Stimulated activated CD8-positive, alpha-beta memory T cell treated with anti-CD3 and anti-CD28 coated beads, Interleukin-12 subunit alpha, Interleukin-12 subunit beta, amount 100 ng/mL, for 4 hours (primary cell): Measurements from ENCODE around the gene BAHCC1.
"Not testable (repeated sequence)": the region's sequence is repeated elsewhere in the genome, so short reads cannot be mapped to it uniquely, and the experiment has no call there.

ENCODE experiments used
- DNase-seq: peaks from one replicate; pipeline ENCODE4 v3.0.0-alpha.2; 2020; ENCODE audit warnings: low read depth

Gene BAHCC1

DNA sequence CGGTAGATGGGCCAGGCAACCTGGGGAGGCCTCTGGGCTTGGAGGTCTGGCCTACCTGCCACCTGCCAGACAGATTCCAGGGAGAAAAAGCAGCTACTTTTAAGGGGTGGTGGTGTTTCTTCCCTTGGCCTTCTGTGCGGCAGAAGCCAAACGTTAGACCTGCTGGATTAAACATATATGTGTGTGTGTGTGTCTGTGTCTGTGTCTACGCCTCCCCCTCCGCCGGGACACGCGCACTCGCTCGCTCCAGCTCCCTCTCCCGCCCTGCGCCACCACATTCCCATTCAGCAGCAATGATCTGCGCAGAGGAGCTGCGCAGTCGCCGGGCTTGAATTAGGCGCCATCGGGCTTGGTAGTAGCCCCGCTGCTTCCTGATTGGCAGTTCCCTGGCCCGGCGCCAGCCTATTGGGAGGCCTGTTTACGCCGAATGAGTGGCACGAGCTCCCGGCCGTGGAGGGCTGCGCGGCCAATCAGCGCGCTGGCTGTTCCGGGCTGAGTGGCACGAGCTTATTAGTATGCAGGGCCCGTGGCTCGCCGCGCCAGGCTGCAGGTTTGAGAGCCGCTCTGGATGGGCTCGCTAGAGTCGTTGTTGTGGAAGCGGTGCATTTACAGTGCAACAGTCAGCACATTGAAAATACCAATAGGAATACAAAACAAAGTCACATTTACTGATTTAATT is at the start of gene BAHCC1:
Gene BAHCC1 (plus strand): TSS at position 537 of the 679 bp plus-strand sequence. CDS start 4,283 bp downstream, outside the sequence.
- DNase-seq, result peak; percentile 62

DNA sequence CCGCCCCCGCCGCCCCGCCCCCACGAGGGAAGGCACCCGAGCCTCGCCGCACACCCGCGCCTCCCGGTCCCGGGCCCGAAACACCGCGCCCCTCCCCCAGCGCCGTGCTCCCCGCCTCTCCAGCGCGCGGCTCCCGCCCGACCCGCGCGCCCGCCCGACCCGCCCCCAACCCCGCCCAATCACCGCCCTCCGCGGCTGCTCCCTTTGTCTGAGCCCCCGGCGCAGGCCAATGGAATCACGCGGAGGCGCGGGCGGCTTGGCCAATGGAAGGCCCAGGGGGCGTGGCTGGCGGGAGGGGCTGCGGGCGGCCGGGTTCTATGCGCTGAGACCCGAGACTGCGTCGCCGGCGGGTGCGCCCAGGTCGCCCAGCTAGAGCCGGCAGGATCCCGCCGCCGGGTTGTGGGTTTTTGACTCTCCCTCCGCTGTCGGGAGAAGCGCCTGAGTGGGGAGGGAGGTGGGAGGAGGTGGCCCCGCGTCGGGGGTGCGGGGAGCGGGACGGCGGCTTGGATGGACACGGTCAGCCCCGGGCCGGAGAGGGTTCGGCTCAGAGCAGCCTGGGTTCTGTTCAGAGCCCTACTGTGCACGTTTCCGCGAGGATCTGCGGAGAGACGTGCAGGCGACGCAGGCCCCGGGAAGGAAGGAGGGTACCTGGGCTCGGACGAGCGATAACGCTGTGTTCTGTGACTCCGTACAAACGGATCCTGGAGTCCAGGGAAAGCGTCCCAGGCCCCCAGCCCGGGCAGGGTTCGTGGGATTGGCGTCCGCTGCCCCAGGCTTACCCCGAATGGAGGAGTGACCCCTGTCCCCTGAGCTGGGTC is 49.0 kb upstream of the BAHCC1 start:
- DNase-seq, result peak; percentile 91

DNA sequence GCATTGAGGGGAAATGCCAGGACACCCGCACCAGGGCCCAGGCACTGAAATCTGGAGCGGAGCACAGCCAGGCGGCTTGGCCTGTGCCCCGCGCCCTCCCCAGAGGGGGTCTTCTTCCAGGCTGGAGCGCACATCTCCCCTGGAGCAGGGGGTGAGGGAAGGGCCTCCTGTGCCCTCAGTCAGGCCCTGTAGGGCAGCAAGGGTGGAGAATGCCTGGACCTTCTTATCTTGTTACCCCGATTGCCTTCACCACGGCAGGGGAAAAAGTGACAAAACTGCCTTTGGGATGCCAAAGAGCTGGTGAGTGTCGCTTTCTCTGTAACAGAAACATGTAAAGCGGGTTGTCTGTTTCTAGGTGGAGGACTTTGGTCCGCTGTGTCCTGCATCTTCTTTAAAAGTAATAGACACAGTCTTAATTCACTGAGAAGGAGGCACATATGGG is 48.3 kb upstream of the BAHCC1 start:
- no peak for DNase-seq

DNA sequence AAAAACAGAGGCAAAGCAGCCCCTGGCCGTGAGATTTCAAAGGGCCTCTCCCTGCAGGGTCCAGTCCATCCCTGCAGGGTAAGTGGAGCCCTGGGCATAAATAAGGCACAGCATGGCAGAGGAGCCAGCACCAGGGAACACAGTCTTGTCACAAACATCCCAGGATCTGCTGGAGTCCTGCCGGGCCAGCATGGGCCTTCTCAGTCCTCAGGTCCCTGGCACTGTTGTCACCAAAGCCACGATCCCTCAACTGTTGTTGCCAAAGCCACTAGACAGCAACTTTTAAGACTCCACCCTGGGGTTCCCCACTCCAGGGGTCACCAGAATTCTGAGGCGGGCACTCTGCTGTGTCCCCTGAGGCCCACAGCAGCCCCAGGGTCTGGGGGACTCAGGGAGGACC is 47.8 kb upstream of the BAHCC1 start:
- no peak for DNase-seq

DNA sequence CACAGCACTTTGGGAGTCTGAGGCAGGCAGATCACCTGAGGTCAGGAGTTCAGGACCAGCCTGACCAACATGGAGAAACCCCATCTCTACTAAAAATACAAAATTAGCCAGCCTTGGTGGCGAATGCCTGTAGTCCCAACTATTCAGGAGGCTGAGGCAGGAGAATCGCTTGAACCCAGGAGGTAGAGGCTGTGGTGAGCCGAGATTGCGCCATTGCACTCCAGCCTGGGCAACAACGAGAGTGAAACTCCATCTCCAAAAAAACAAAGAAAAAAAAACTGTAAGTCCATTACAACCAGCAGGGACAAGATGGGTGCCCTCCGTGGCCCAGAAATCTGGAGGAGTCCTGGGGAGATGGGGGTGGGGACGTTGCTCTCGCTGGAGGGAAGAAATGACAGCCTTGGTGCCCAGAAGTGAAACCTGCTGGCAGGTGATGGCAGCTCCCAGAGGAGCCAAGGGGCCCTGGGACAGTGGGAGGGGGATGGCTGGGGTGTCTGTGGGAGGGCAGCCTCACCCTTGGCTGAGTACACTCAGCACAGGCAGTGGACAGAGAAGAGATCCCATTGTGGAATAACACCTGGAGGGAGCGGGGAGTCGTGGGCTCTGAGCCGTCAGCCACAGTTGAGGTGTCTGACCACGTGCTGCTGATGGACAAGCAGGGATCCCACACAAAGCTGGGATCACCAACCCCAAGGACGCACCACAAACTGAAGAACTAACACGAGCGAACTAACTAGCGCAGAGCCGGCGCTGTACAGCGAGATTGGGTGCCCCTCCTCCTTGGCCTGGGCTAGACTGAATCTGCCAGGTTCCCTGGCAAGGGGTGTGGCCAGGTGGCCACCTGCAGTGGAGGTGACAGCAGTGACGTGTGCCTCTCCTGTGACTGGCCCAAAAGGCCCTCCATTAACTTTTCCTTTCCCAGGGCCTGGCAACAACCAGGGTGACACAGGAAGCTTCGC is 46.9 kb upstream of the BAHCC1 start:
- DNase-seq, result no peak

DNA sequence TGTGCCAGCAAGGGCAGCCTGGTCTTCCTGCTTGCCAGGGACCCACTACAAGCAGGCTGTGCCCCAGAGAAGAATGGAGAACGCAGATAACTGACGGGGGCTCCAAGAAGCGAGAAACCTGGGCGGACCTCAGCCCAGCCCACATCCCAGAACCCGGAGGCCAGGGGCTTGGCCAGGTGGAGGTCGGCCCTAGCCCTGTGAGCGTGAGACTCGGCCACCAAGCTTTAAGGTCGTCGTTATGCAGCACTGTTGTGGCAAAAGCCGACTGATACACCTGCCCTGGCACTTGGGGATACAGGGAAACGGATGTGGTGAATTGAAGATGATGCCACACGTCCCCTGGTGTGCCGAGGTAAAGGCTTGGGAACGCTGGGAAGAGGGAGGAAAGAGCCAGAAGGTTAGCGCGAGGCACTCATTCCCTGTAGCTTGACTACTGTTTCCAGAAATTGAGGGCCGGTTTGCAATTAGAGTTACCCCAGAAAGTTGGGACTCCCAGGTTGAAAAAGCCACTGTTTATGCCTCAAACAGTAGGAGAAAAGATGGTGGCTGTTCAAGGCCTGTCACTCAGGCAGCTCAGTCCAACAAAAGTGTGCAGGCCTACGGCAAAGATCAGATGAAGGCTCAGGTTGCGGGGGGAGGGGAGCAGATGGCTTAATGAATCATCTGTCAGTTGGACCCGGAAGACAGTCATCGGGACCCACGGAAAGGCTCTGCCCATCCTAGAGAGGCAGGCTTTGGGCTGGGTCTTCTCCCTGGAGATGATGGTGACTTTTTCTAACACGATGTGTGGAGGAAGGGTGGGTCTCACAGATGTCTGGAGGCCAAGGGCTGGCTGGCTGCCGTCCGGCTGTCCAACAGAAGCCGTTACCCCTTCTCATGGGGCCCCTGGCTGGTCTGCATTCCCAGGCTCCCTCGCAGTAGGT is 45.6 kb upstream of the BAHCC1 start:
- DNase-seq, result no peak

DNA sequence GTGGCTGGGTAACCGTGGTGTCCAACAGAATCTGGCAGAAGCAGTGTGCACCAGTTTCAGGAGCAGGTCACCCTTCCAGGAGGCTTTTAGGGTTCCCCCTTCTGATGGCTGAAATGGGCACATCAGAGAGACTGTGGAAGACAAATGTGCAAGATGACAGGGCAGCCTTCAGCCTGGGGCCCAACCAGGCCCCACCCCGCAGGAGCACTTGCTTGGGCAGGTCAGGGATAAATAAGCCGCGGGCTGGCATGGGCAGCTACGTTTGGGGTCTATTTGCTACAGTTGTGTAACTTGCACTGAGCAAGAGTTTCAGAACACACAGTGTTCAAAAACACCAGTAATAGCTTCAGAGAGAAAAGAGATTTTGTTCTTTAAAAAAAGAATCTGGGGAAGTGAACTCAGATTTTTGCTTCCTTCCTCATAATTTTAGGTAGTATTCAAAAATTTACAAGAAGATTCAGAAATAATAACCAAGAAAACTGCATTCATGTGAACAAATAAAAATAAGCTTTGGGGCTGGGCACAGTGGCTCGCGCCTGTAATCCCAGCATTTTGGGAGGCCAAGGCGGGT is 44.9 kb upstream of the BAHCC1 start:
- no peak for DNase-seq

DNA sequence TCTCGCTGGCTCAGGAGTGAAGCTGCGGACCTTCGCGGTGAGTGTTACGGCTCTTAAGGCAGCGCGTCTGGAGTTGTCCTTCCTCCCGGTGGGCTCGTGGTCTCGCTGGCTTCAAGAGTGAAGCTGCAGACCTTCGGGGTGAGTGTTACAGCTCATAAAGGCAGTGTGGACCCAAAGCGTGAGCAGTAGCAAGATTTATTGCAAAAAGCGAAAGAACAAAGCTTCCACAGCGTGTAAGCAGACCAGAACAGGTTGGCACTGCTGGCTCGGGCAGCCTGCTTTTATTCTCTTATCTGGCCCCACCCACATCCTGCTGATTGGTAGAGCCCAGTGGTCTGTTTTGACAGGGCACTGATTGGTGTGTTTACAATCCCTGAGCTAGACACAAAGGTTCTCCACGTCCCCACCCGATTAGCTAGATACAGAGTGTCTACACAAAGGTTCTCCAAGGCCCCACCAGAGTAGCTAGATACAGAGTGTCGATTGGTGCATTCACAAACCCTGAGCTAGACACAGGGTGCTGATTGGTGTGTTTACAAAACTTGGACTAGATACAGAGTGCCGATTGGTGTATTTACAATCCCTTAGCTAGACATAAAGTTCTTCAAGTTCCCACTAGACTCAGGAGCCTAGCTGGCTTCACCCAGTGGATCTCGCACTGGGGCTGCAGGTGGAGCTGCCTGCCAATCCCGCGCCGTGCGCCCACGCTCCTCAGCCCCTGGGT is 43.8 kb upstream of the BAHCC1 start:
- DNase-seq, result not testable (repeated sequence)

DNA sequence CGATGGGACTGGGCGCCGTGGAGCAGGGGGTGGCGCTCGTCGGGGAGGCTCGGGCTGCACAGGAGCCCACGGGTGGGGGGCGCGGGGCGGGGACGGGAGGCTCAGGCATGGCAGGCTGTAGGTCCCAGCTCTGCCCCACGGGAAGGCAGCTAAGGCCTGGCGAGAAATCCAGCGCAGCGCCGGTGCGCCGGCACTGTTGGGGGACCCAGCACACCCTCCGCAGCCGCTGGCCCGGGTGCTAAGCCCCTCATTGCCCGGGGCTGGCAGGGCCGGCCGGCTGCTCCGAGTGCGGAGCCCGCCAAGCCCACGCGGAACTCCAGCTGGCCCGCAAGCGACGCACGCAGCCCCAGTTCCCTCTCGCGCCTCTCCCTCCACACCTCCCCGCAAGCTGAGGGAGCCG is 43.2 kb upstream of the BAHCC1 start:
- not testable (repeated sequence) for DNase-seq

DNA sequence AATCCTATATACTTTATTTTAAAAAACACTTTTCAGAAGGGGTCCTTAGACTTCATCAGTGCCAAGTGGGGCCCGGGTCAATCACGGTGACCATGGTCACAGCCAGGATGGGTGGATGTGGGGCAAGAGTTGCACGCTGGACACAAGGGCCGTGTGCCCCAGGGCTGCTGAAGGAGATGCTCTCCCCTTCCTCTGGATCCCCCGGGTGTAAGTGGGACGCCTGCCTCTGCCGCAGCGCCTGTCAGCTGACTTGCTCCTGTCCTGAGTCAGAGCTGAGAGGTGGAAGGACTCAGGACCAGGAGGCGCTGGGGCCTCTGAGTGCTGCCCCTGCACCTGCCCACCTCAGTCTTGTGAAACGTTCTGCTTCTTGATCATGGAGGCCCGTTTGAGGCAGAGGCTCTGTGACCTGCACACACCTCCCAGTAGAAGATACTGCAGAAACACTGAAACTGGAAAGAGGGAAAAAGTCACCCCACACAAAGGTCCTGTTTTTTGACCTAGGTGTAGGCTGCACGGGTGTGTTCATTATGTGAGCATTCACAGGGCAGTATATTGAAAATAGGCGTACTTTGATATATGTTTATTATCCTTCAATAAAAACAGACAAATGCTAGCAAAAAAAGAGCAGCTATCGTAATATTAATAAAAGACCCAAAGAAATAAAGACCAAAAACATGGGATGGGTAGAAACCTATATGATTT is 40.9 kb upstream of the BAHCC1 start:
- no peak for DNase-seq

DNA sequence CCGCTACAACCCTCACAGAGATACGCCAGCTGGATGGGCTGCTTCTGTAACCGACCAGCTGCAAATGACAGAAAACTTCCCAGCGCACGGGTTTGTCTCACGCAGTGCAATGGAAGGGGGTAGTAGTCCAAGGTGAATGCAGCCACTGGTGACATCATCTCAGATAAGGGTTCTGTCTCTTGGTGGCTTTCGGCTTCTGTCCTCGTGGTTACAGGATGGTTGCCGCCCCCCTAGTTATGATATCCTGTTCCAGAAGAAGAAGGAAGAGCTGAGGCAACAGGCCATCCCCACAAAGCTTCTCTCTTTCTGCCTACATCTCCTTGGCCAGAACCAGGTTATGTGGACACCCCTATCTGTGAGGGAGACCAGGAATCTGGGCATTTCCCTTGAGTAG is 40.3 kb upstream of the BAHCC1 start:
- no peak for DNase-seq

DNA sequence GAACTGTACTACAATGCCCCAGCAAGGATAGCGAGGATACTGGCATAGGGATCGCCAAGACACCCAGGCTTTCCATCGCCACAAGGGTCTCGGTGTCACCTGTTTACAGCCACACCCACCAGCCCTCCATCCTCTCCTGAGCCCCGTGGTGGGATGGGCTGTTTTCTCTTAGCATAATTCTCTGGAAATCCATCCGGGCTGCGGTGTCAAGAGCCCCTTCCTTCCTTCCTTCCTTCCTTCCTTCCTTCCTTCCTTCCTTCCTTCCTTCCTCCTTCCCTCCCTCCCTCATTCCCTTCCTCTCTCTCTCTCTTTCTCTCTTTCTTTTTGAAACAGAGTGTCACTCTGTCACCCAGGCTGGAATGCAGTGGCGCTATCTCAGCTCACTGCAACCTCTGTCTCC is 36.0 kb upstream of the BAHCC1 start:
- no peak for DNase-seq

DNA sequence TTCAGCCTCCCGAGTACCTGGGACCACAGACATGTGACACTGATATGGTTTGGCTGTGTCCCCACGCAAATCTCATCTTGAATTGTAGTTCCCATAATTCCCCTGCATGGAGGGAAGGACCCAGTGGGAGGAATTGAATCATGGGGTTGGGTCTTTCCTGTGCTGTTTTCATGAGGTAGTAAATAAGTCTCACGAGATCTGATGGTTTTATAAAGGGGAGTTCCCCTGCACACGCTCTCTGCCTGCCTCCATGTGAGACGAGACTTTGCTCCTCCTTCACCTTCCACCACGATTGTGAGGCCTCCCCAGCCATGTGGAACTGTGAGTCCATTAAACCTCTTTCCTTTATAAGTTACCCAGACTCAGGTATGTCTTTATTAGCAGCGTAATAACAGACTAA is 33.3 kb upstream of the BAHCC1 start:
- DNase-seq, result not testable (repeated sequence)

DNA sequence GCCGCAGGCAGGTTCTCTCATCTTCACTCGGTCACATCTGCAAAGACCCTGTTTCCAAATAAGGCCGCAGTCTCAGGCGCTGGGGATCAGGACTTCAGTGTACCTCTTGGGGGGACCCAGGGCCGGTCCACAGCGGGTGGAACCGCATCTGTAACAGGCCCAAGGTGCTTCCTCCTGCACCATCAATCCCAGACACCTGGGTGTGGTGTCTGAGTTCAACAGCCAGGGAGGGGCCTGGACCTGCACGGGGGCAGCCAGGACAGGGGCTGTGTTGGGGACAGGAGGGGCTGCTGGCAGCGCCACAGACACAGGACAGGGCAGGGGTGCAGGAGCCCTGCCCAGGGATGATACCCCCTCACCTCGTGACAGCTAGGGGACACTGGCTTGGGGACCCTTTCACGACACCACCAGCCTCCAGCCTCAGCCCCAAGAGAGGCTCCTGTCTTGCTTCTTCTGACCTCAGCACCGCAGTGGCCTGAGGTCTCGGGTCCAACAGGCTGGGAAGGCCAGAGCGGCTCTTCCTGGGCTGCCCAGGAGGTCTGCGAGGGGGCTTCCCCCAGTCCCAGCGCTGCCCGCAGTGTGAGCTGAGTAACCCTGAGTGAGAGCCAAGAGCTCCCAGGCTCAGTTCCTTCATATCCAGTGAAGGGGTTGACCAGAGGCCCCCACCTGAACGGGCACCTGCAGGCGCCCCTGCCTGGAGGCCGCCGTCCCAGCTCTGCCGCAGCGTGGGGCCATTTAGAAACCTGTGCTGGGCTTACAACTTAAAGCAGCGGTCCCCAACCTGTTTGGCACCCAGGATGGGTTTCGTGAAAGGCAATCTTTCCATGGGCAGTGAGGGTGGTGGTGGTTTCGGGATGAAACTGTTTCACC is 30.7 kb upstream of the BAHCC1 start:
- DNase-seq, result no peak

DNA sequence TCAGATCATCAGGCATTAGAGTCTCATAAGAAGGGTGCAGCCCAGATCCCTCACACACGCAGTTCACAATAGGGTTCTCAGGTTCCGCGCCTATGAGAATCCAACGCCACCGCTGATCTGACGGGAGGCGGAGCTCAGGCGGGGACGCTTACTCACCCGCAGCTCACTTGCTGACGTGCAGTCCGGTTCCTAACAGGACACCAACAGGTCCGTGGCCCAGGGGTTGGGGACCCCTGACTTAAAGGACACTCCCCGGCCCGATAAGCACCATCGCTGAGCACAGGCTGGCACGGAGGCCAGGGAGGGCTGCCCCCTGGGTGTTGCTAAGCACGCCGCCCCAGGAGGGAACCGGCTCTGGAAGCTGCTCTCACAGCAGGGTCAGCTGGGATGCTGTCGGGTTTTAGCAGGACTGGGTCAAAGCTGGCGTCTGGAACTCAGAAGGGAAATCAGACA is 30.1 kb upstream of the BAHCC1 start:
- no peak for DNase-seq

DNA sequence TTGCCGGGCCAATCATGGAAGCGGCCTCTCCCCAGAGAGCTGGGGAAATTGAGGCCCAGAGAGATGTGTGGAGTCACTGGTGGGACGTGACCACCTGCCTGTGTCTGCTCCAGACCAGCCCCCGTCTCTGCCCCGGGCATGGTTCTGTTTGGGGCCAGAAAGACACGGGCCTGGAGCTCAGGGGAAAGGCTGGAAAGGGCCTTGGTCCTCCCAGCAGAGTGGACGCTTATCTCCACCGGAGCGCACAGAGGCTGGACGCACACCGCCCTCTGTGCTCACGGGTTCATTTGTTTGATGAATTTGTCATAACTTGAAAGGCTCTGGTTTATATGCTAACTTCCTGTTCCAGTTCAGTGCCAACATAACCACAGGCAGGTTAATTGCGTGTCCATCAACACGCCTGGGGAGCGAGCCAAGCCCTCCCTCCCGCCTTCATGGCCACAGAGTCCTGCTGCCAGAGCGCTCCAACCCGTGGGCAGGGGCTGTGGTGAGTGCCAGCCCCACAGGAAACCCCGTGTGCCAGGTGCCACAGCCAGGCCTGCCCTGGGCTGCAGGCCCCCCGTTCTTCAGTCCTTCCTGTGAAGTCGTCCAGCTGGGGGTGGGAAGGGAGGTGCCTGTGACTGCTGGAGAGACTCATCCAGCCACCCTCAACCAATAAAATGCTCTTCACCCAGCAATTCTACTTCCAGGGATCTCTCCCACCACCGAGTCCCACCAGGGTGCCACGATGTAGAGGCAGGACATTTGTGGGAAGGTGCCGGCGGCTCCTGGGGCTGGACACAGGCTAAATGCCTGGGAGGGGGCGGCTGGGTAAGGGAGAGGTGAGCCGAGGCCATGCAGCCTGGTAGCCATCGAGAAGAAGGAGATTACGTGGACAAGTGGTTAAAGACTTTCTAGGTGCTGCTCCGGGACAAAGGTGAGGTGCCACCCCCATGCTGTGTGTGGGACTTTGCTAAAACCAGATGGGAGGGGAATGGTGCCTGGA is 29.4 kb upstream of the BAHCC1 start:
- no peak for DNase-seq

DNA sequence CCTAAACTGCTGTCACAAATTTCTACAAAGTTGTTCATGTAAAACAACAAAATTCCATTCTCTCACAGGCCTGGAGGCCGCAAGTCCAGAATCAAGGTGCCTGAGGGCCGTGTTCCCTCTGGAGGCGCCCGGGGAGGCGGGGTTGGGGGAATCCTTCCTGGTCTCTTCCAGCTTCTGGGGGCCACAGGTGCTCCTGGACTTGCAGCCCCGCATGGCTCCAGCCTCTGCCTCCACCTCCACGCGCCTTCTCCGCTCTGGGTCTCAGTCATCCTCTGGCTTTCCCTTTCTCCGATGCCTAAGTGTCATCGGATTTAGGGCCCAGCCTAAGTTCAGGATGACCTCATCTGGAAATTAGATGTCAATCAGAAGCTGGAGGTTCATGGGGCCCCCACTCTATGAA is 28.6 kb upstream of the BAHCC1 start:
- DNase-seq, result no peak
